GM20000 (cell line): ENCODE data around the gene DYNC1LI1.

Experiments used
- DNase-seq: peaks from one replicate; pipeline ENCODE4 v3.0.0; 2012; ENCODE audit warnings: low spot score
- CTCF ChIP-seq: IDR thresholded peaks from 2 replicates; pipeline ENCODE4 v1.5.1; 2012; ENCODE audit warnings: mild to moderate bottlenecking, control low read depth; ENCODE audit errors: extremely low read depth, missing control alignments

Gene DYNC1LI1

GRCh38 chr3:32493437-32494414 is 76.9 kb downstream of the DYNC1LI1 start:
- TF ChIP-seq CTCF = no peak
- peak; percentile 66 for DNase-seq

GRCh38 chr3:32492684-32493436 is 77.8 kb downstream of the DYNC1LI1 start:
- TF ChIP-seq CTCF = no peak
- no peak for DNase-seq

- no peak for DNase-seq
- no peak for TF ChIP-seq CTCF
These were observed 82.1 kb downstream of the DYNC1LI1 start for GRCh38 chr3:32488474-32489008.

GRCh38 chr3:32487781-32488473 is 82.7 kb downstream of the DYNC1LI1 start:
- TF ChIP-seq CTCF = no peak
- no peak for DNase-seq

- no peak for DNase-seq
- no peak for TF ChIP-seq CTCF
These were observed 86.2 kb downstream of the DYNC1LI1 start for GRCh38 chr3:32484436-32484835.

GRCh38 chr3:32483772-32484171 is 86.9 kb downstream of the DYNC1LI1 start:
- no peak for DNase-seq
- no peak for TF ChIP-seq CTCF
